DND-41 (cell line): ENCODE data around the gene CCDC92.

Source experiments
- CTCF ChIP-seq: IDR thresholded peaks from 2 replicates; pipeline ENCODE4 v1.5.1; 2012; ENCODE audit warnings: borderline replicate concordance, low read length, moderate library complexity, mild to moderate bottlenecking; ENCODE audit not compliant: poor library complexity, severe bottlenecking; ENCODE audit errors: extremely low read depth
- EZH2 ChIP-seq: IDR thresholded peaks from 3 replicates; pipeline ENCODE4 v1.6.1; 2012; ENCODE audit warnings: borderline replicate concordance, low read depth, mild to moderate bottlenecking, moderate library complexity, low read length, inconsistent platforms; ENCODE audit not compliant: severe bottlenecking

- no peak for TF ChIP-seq EZH2
- no peak for TF ChIP-seq CTCF
These were observed 31.7 kb upstream of the CCDC92 start for GRCh38 chr12:124004233-124004875.
